Cardiac septum (tissue), 1 donor: ENCODE data around the gene GALT. TPM values are rescaled to one million over a fixed set of nuclear protein-coding genes. Genes with fewer than 3 reads are reported as not detected.

ENCODE experiments used
- DNase-seq: peaks from one replicate; pipeline ENCODE4 v3.0.0-alpha.2; 2020; ENCODE audit warnings: low spot score
- intact Hi-C: fragments of 100-400 bp; cut with DNase I; formaldehyde crosslinking; loops from one replicate; pipeline ENCODE4 v1.14.0; 2022
- long read RNA-seq: library from polyadenylated mRNA; unstranded; transcript quantifications from one replicate; pipeline ENCODE4 v2.0.0, GENCODE V29; 2021
- total RNA-seq: library from RNA; stranded (reverse); fragmentation: NEBNext Ultra II Directional; extraction: Animal tissue kit (Norgen Biotek cat#: 25700); gene quantifications from one replicate; pipeline ENCODE4 v1.2.1, GENCODE V29; 2021
- donor health status: DM: no; HTN: no; CAD: no.

Gene GALT
- total RNA-seq: 42.4 TPM
- long read RNA-seq, transcript GALT-201 (11 exons, 1,768 nt): major isoform, 10 of 55 reads
- long read RNA-seq, partial matches to known transcripts: 17 of 55 reads
- long read RNA-seq, other reads (novel, unspliced or antisense): 28 of 55 reads

GRCh38 chr9:34646211-34647083, at the start of gene GALT:
Gene GALT (plus strand): TSS chr9:34646675. CDS start chr9:34646705, 30 bp downstream.
- intact Hi-C loops: loop anchor here (5.0 kb wide), 2 partner anchors 34 to 56 kb away; partner anchors contain the start of gene RPP25L
- DNase-seq: peak; percentile 99

GRCh38 chr9:34599546-34599945, 46.9 kb upstream of the GALT start:
- DNase-seq: no peak
- intact Hi-C loops: no loop called here

GRCh38 chr9:34600908-34601307, 45.6 kb upstream of the GALT start:
- intact Hi-C loops: loop anchor here (5.0 kb wide), 1 partner anchor 264 kb away; no protein-coding TSS in a partner anchor
- no peak for DNase-seq

- intact Hi-C loops: loop anchor here (5.0 kb wide), 1 partner anchor 265 kb away; no protein-coding TSS in a partner anchor
- DNase-seq: no peak
Measured at GRCh38 chr9:34601937-34602573, 44.4 kb upstream of the GALT start.

GRCh38 chr9:34603610-34604231, 42.8 kb upstream of the GALT start:
- DNase-seq: peak; percentile 89
- intact Hi-C loops: loop anchor here (5.0 kb wide), 1 partner anchor 266 kb away; no protein-coding TSS in a partner anchor

- intact Hi-C loops: no loop called here
Measured at GRCh38 chr9:34606190-34606589, 40.3 kb upstream of the GALT start.

GRCh38 chr9:34606905-34607304, 39.6 kb upstream of the GALT start:
- DNase-seq: no peak
- intact Hi-C loops: no loop called here

More at GRCh38 chr9:34606190-34606589, 40.3 kb upstream of the GALT start:
- no peak for DNase-seq

GRCh38 chr9:34607331-34607730, 39.1 kb upstream of the GALT start:
- intact Hi-C loops: no loop called here

GRCh38 chr9:34610434-34611206, 35.9 kb upstream of the GALT start:
- intact Hi-C loops: loop anchor here (5.0 kb wide), 2 partner anchors 37 to 153 kb away; partner anchors contain the start of genes DNAI1, FAM219A and GALT

More at GRCh38 chr9:34607331-34607730, 39.1 kb upstream of the GALT start:
- DNase-seq: no peak

GRCh38 chr9:34611251-34611810, 35.1 kb upstream of the GALT start:
- intact Hi-C loops: loop anchor here (5.0 kb wide), 2 partner anchors 36 to 154 kb away; partner anchors contain the start of genes DNAI1, FAM219A and GALT
- no peak for DNase-seq

More at GRCh38 chr9:34610434-34611206, 35.9 kb upstream of the GALT start:
- no peak for DNase-seq

- peak; percentile 94 for DNase-seq
Measured at GRCh38 chr9:34611811-34612787, 34.4 kb upstream of the GALT start, which contains the start of gene RPP25L. Gene RPP25L (minus strand): TSS chr9:34612097. CDS start chr9:34611296, 801 bp downstream.

GRCh38 chr9:34612788-34613390, 33.6 kb upstream of the GALT start:
- DNase-seq: no peak
- intact Hi-C loops: loop anchor here (1.0 to 5.0 kb wide), 4 partner anchors 7 to 156 kb away; partner anchors contain the start of genes DCTN3, DNAI1, FAM219A and GALT

More at GRCh38 chr9:34611811-34612787, 34.4 kb upstream of the GALT start, which contains the start of gene RPP25L:
- intact Hi-C loops: loop anchor here (1.0 to 5.0 kb wide), 3 partner anchors 8 to 155 kb away; partner anchors contain the start of genes DCTN3, DNAI1, FAM219A and GALT

GRCh38 chr9:34615132-34615531, 31.3 kb upstream of the GALT start:
- DNase-seq: no peak
- intact Hi-C loops: no loop called here

GRCh38 chr9:34620061-34620994, 26.1 kb upstream of the GALT start, which contains the start of gene DCTN3:
Gene DCTN3 (minus strand): TSS chr9:34620495. CDS start chr9:34620464, 31 bp downstream.
- intact Hi-C loops: loop anchor here (1.0 kb wide), 1 partner anchor 8 kb away; the partner anchor contains the start of gene RPP25L
- peak; percentile 95 for DNase-seq
